WTC11 (cell line): ENCODE results near the gene IQSEC1.

ENCODE experiments used
- AR ChIP-seq: fragments of 250-450 bp; sonication (Bioruptor Pico); IDR thresholded peaks from 2 replicates; pipeline ENCODE4 v1.9.0; 2021; ENCODE audit warnings: mild to moderate bottlenecking
- ATF3 ChIP-seq: sonication (generic); formaldehyde crosslinking; conservative IDR thresholded peaks from 2 replicates; pipeline ENCODE4 v1.8.1; 2022; ENCODE audit warnings: mild to moderate bottlenecking, missing genetic modification reagents
- CBFB ChIP-seq: sonication (generic); formaldehyde crosslinking; IDR thresholded peaks from 2 replicates; pipeline ENCODE4 v1.8.1; 2022; ENCODE audit warnings: mild to moderate bottlenecking, low read depth, missing genetic modification reagents
- CTCF ChIP-seq: fragments of 200-600 bp; IDR thresholded peaks from 2 replicates; pipeline ENCODE4 v1.8.0; 2022; ENCODE audit warnings: antibody characterized with exemption
- E2F1 ChIP-seq: sonication (generic); formaldehyde crosslinking; IDR thresholded peaks from 2 replicates; pipeline ENCODE4 v1.8.0; 2022; ENCODE audit warnings: mild to moderate bottlenecking, missing genetic modification reagents
- ESRRA ChIP-seq: sonication (generic); formaldehyde crosslinking; IDR thresholded peaks from 2 replicates; pipeline ENCODE4 v1.8.1; 2022; ENCODE audit warnings: mild to moderate bottlenecking, missing genetic modification reagents, borderline replicate concordance
- GTF2I ChIP-seq: fragments of 250-450 bp; sonication (Bioruptor Pico); conservative IDR thresholded peaks from 2 replicates; pipeline ENCODE4 v1.4.0; 2021; ENCODE audit warnings: mild to moderate bottlenecking
- RELA ChIP-seq: sonication (generic); formaldehyde crosslinking; IDR thresholded peaks from 2 replicates; pipeline ENCODE4 v1.8.1; 2022; ENCODE audit warnings: missing genetic modification reagents, mild to moderate bottlenecking, borderline replicate concordance
- TEAD1 ChIP-seq: sonication (generic); formaldehyde crosslinking; IDR thresholded peaks from 2 replicates; pipeline ENCODE4 v1.8.0; 2022; ENCODE audit warnings: mild to moderate bottlenecking, missing genetic modification reagents
- ZNF232 ChIP-seq: sonication (generic); formaldehyde crosslinking; IDR thresholded peaks from 2 replicates; pipeline ENCODE4 v1.8.0; 2022; ENCODE audit warnings: mild to moderate bottlenecking, missing genetic modification reagents

GRCh38 chr3:13110678-13111116, 37.5 kb upstream of the IQSEC1 start:
- TF ChIP-seq CTCF (no peak), E2F1 (CRISPR knock-in tag) (no peak), ESRRA (no peak), ZNF232 (CRISPR knock-in tag) (no peak), AR (CRISPR knock-in tag) (no peak), CBFB (CRISPR knock-in tag) (no peak), TEAD1 (CRISPR knock-in tag) (no peak), RELA (CRISPR knock-in tag) (no peak), GTF2I (no peak), ATF3 (no peak)
